IPS-20b (cell line): ENCODE data around the gene SSMEM1.
"Not testable (repeated sequence)": the region's sequence is repeated elsewhere in the genome, so short reads cannot be mapped to it uniquely, and the experiment has no call there.

Experiments used
- H3K27ac ChIP-seq: one replicate; pipeline ENCODE4 v1.5.1; 2013; ENCODE audit warnings: low read length
- H3K27me3 ChIP-seq: 2 replicates; pipeline ENCODE4 v1.6.1; 2013; ENCODE audit warnings: mild to moderate bottlenecking, low read length, inconsistent platforms; ENCODE audit not compliant: insufficient read depth
- H3K36me3 ChIP-seq: 2 replicates; pipeline ENCODE4 v1.6.1; 2013; ENCODE audit warnings: low read depth, mild to moderate bottlenecking, inconsistent platforms, low read length, moderate library complexity; ENCODE audit not compliant: insufficient read depth
- H3K4me1 ChIP-seq: 2 replicates; pipeline ENCODE4 v1.6.1; 2013; ENCODE audit warnings: mild to moderate bottlenecking, control low read depth, inconsistent platforms, low read length, moderate library complexity; ENCODE audit not compliant: insufficient read depth
- H3K4me3 ChIP-seq: 2 replicates; pipeline ENCODE4 v1.5.1; 2013; ENCODE audit warnings: mild to moderate bottlenecking, low read length, inconsistent platforms
- H3K9ac ChIP-seq: 2 replicates; pipeline ENCODE4 v1.6.1; 2013; ENCODE audit warnings: low read depth, mild to moderate bottlenecking, inconsistent platforms, low read length, moderate library complexity
- H3K9me3 ChIP-seq: 2 replicates; pipeline ENCODE4 v1.6.1; 2013; ENCODE audit warnings: mild to moderate bottlenecking, low read depth, low read length, inconsistent platforms; ENCODE audit not compliant: insufficient read depth

SSMEM1 gene

GRCh38 chr7:130231792-130232191 lies 24.1 kb downstream of the SSMEM1 start:
- H3K27me3 ChIP-seq = no peaks in the 10 kb centered on the region
- peaks cover 5% of the 10 kb centered on the region; the same call in 1 of the 2 replicates for H3K4me1 ChIP-seq
- H3K9me3 ChIP-seq = no peaks in the 10 kb centered on the region
- no peak overlapping the region for H3K4me3 ChIP-seq
- H3K27ac ChIP-seq = no peak overlapping the region
- H3K36me3 ChIP-seq = no peaks in the 10 kb centered on the region
- H3K9ac ChIP-seq = no peak overlapping the region

- no peak overlapping the region for H3K9ac ChIP-seq
- H3K36me3 ChIP-seq = no peaks in the 10 kb centered on the region
- H3K27me3 ChIP-seq = no peaks in the 10 kb centered on the region
- H3K9me3 ChIP-seq = no peaks in the 10 kb centered on the region
- H3K4me3 ChIP-seq = no peak overlapping the region
- no peak overlapping the region for H3K27ac ChIP-seq
- H3K4me1 ChIP-seq = peaks cover 5% of the 10 kb centered on the region; the same call in 1 of the 2 replicates
Measured at GRCh38 chr7:130232209-130232608, 24.5 kb downstream of the SSMEM1 start.

GRCh38 chr7:130234078-130234477 lies 26.4 kb downstream of the SSMEM1 start:
- H3K9ac ChIP-seq = no peak overlapping the region
- no peaks in the 10 kb centered on the region for H3K27me3 ChIP-seq
- no peak overlapping the region for H3K4me3 ChIP-seq
- no peaks in the 10 kb centered on the region for H3K36me3 ChIP-seq
- no peak overlapping the region for H3K27ac ChIP-seq
- no peaks in the 10 kb centered on the region for H3K9me3 ChIP-seq
- no peaks in the 10 kb centered on the region for H3K4me1 ChIP-seq

- not testable (repeated sequence) for H3K27ac ChIP-seq, H3K9me3 ChIP-seq, H3K27me3 ChIP-seq, H3K9ac ChIP-seq, H3K4me1 ChIP-seq, H3K4me3 ChIP-seq, H3K36me3 ChIP-seq
Measured at GRCh38 chr7:130236361-130236760, 28.7 kb downstream of the SSMEM1 start.

- Histone ChIP-seq H3K27me3 (no peaks in the 10 kb centered on the region), H3K9ac (no peak overlapping the region), H3K36me3 (no peaks in the 10 kb centered on the region), H3K27ac (no peak overlapping the region), H3K4me1 (no peaks in the 10 kb centered on the region), H3K4me3 (no peak overlapping the region), H3K9me3 (no peaks in the 10 kb centered on the region)
Measured at GRCh38 chr7:130240240-130240639, 32.6 kb downstream of the SSMEM1 start.

- Histone ChIP-seq H3K27me3 (no peaks in the 10 kb centered on the region), H3K27ac (no peak overlapping the region), H3K36me3 (no peaks in the 10 kb centered on the region), H3K4me3 (no peak overlapping the region), H3K9me3 (no peaks in the 10 kb centered on the region), H3K9ac (no peak overlapping the region), H3K4me1 (no peaks in the 10 kb centered on the region)
Measured at GRCh38 chr7:130242198-130243014, 34.7 kb downstream of the SSMEM1 start.

- H3K36me3 ChIP-seq, H3K9ac ChIP-seq, H3K4me1 ChIP-seq, H3K27me3 ChIP-seq, H3K4me3 ChIP-seq, H3K9me3 ChIP-seq, H3K27ac ChIP-seq: not testable (repeated sequence)
Measured at GRCh38 chr7:130243486-130243885, 35.8 kb downstream of the SSMEM1 start.

- H3K27ac ChIP-seq, H3K36me3 ChIP-seq, H3K27me3 ChIP-seq, H3K4me1 ChIP-seq, H3K9me3 ChIP-seq, H3K9ac ChIP-seq, H3K4me3 ChIP-seq: not testable (repeated sequence)
Measured at GRCh38 chr7:130246491-130246890, 38.8 kb downstream of the SSMEM1 start.

- not testable (repeated sequence) for H3K4me1 ChIP-seq, H3K27ac ChIP-seq, H3K36me3 ChIP-seq, H3K9me3 ChIP-seq, H3K27me3 ChIP-seq, H3K4me3 ChIP-seq, H3K9ac ChIP-seq
Measured at GRCh38 chr7:130248842-130249241, 41.2 kb downstream of the SSMEM1 start.

- not testable (repeated sequence) for H3K9me3 ChIP-seq, H3K9ac ChIP-seq, H3K36me3 ChIP-seq, H3K27me3 ChIP-seq, H3K4me1 ChIP-seq, H3K4me3 ChIP-seq, H3K27ac ChIP-seq
Measured at GRCh38 chr7:130249626-130250025, 42.0 kb downstream of the SSMEM1 start.

- no peak overlapping the region for H3K9ac ChIP-seq
- H3K4me1 ChIP-seq = peaks cover 8% of the 10 kb centered on the region; the same call in 1 of the 2 replicates
- H3K4me3 ChIP-seq = no peak overlapping the region
- H3K27me3 ChIP-seq = no peaks in the 10 kb centered on the region
- H3K36me3 ChIP-seq = no peaks in the 10 kb centered on the region
- H3K9me3 ChIP-seq = peaks cover 15% of the 10 kb centered on the region; the same call in 1 of the 2 replicates
- H3K27ac ChIP-seq = no peak overlapping the region
Measured at GRCh38 chr7:130254555-130254954, 46.9 kb downstream of the SSMEM1 start.

GRCh38 chr7:130256704-130257103 lies 49.0 kb downstream of the SSMEM1 start:
- H3K4me1 ChIP-seq = peaks cover 19% of the 10 kb centered on the region
- H3K36me3 ChIP-seq = no peaks in the 10 kb centered on the region
- no peak overlapping the region for H3K27ac ChIP-seq
- no peak overlapping the region for H3K4me3 ChIP-seq
- peaks cover 15% of the 10 kb centered on the region; the same call in 1 of the 2 replicates for H3K9me3 ChIP-seq
- H3K27me3 ChIP-seq = no peaks in the 10 kb centered on the region
- peak overlapping the region; percentile 7; the same call in 1 of the 2 replicates for H3K9ac ChIP-seq
